WTC11 (cell line): ENCODE data around the gene NEURL1. TPM values are rescaled to one million over a fixed set of nuclear protein-coding genes. Genes with fewer than 3 reads are reported as not detected.

ENCODE experiments used
- ATAC-seq: fragments of 200-7000 bp; cut with Tn5 transposase; 2 replicates; pipeline ENCODE4 v1.10.0; 2021; ENCODE audit warnings: mild to moderate bottlenecking, moderate library complexity
- CTCF ChIA-PET: fragments of 300-600 bp; sonication (Branson Sonifier 250); formaldehyde crosslinking; loops from one replicate; lab custom pipeline; 2021; ENCODE audit warnings: antibody characterized with exemption; lab: Charles Lee
- POLR2A ChIA-PET: fragments of 350-600 bp; sonication (Branson Sonifier 250); formaldehyde crosslinking; loops from one replicate; lab custom pipeline; 2021; ENCODE audit warnings: antibody characterized with exemption; lab: Charles Lee
- DNase-seq: peaks from one replicate; pipeline ENCODE4 v3.0.0; 2021; ENCODE audit warnings: low spot score
- H3K27ac Mint-ChIP-seq: 2 replicates; pipeline ENCODE4 v1.8.0; 2021; ENCODE audit warnings: mixed read lengths
- H3K27me3 Mint-ChIP-seq: 2 replicates; pipeline ENCODE4 v1.8.0; 2021; ENCODE audit warnings: low read depth, mild to moderate bottlenecking, moderate library complexity, mixed read lengths
- H3K36me3 Mint-ChIP-seq: 2 replicates; pipeline ENCODE4 v1.8.0; 2021; ENCODE audit warnings: mixed read lengths
- H3K4me1 Mint-ChIP-seq: 2 replicates; pipeline ENCODE4 v1.8.0; 2022; ENCODE audit warnings: mixed read lengths
- H3K4me3 Mint-ChIP-seq: 2 replicates; pipeline ENCODE4 v1.8.0; 2021; ENCODE audit warnings: mild to moderate bottlenecking, moderate library complexity, mixed read lengths
- H3K9me3 Mint-ChIP-seq: 2 replicates; pipeline ENCODE4 v1.8.0; 2021; ENCODE audit warnings: mixed read lengths
- AFF4 ChIP-seq: sonication (generic); formaldehyde crosslinking; IDR thresholded peaks from 2 replicates; pipeline ENCODE4 v1.8.1; 2023; ENCODE audit warnings: mild to moderate bottlenecking, missing genetic modification reagents, borderline replicate concordance
- ARID4B ChIP-seq: sonication (generic); formaldehyde crosslinking; IDR thresholded peaks from 2 replicates; pipeline ENCODE4 v1.8.0; 2023; ENCODE audit warnings: missing genetic modification reagents, mild to moderate bottlenecking, borderline replicate concordance
- ATF1 ChIP-seq: sonication (generic); formaldehyde crosslinking; IDR thresholded peaks from 2 replicates; pipeline ENCODE4 v1.8.1; 2023; ENCODE audit warnings: mild to moderate bottlenecking, moderate library complexity, missing genetic modification reagents
- EMX1 ChIP-seq: fragments of 250-450 bp; sonication (Bioruptor Pico); IDR thresholded peaks from 2 replicates; pipeline ENCODE4 v1.8.0; 2021; ENCODE audit warnings: mild to moderate bottlenecking
- ESRRA ChIP-seq: sonication (generic); formaldehyde crosslinking; IDR thresholded peaks from 2 replicates; pipeline ENCODE4 v1.8.1; 2022; ENCODE audit warnings: mild to moderate bottlenecking, missing genetic modification reagents, borderline replicate concordance
- FOXK1 ChIP-seq: sonication (generic); formaldehyde crosslinking; IDR thresholded peaks from 2 replicates; pipeline ENCODE4 v1.8.0; 2022; ENCODE audit warnings: mild to moderate bottlenecking, moderate library complexity, missing genetic modification reagents
- FOXP1 ChIP-seq: sonication (generic); formaldehyde crosslinking; IDR thresholded peaks from 2 replicates; pipeline ENCODE4 v1.8.0; 2022; ENCODE audit warnings: missing genetic modification reagents, mild to moderate bottlenecking, moderate library complexity, borderline replicate concordance
- HMGA2 ChIP-seq: fragments of 250-450 bp; sonication (Bioruptor Pico); IDR thresholded peaks from 2 replicates; pipeline ENCODE4 v1.4.0; 2021; ENCODE audit warnings: mild to moderate bottlenecking, moderate library complexity
- JUN ChIP-seq: sonication (generic); formaldehyde crosslinking; IDR thresholded peaks from 2 replicates; pipeline ENCODE4 v1.8.0; 2023; ENCODE audit warnings: mild to moderate bottlenecking, missing genetic modification reagents
- MAX ChIP-seq: sonication (generic); formaldehyde crosslinking; IDR thresholded peaks from 2 replicates; pipeline ENCODE4 v1.8.0; 2022; ENCODE audit warnings: mild to moderate bottlenecking, missing genetic modification reagents
- NR2C2 ChIP-seq: sonication (generic); formaldehyde crosslinking; IDR thresholded peaks from 2 replicates; pipeline ENCODE4 v1.8.0; 2022; ENCODE audit warnings: mild to moderate bottlenecking, missing genetic modification reagents
- NR3C1 ChIP-seq: sonication (generic); formaldehyde crosslinking; conservative IDR thresholded peaks from 2 replicates; pipeline ENCODE4 v1.8.1; 2023; ENCODE audit warnings: low read depth, mild to moderate bottlenecking, missing genetic modification reagents
- PRDM15 ChIP-seq: sonication (generic); formaldehyde crosslinking; IDR thresholded peaks from 2 replicates; pipeline ENCODE4 v1.8.0; 2022; ENCODE audit warnings: missing genetic modification reagents
- RELA ChIP-seq: sonication (generic); formaldehyde crosslinking; IDR thresholded peaks from 2 replicates; pipeline ENCODE4 v1.8.1; 2022; ENCODE audit warnings: missing genetic modification reagents, mild to moderate bottlenecking, borderline replicate concordance
- ZNF138 ChIP-seq: sonication (generic); formaldehyde crosslinking; conservative IDR thresholded peaks from 2 replicates; pipeline ENCODE4 v1.8.1; 2022; ENCODE audit warnings: mild to moderate bottlenecking, moderate library complexity, missing genetic modification reagents
- total RNA-seq: library from RNA; stranded (reverse); gene quantifications from 3 replicates; pipeline ENCODE4 v1.2.3, GENCODE V29; 2021

Gene NEURL1
- total RNA-seq, 1 experiment from 2014 or later: 1.2 TPM

- DNase-seq (no peak), ATAC-seq (no peak)
- ChIA-PET CTCF (interaction anchor here (2.7 to 4.4 kb wide), 2 partner anchors 64 to 89 kb away, joined by 10 to 105 read pairs; no protein-coding TSS in a partner anchor), POLR2A (no interaction called here)
- Mint-ChIP-seq H3K4me1 (peaks cover 11% of the 10 kb centered on the region), H3K36me3 (no peaks in the 10 kb centered on the region), H3K27ac (no peak overlapping the region), H3K4me3 (no peak overlapping the region), H3K27me3 (peaks cover 4% of the 10 kb centered on the region; the same call in 1 of the 2 replicates), H3K9me3 (no peaks in the 10 kb centered on the region)
- TF ChIP-seq ATF1 (CRISPR knock-in tag): no peak
- no peak for TF ChIP-seq EMX1 (CRISPR knock-in tag)
- TF ChIP-seq PRDM15 (CRISPR knock-in tag): no peak
- no peak for TF ChIP-seq ESRRA (CRISPR knock-in tag)
- no peak for TF ChIP-seq RELA
- no peak for TF ChIP-seq NR2C2
- no peak for TF ChIP-seq JUN (CRISPR knock-in tag)
- TF ChIP-seq HMGA2: no peak
Measured at GRCh38 chr10:103597003-103597402, 103.5 kb downstream of the NEURL1 start.

- peak; percentile 90 for ATAC-seq
- Mint-ChIP-seq H3K27ac (no peak overlapping the region), H3K4me3 (no peak overlapping the region), H3K9me3 (no peaks in the 10 kb centered on the region), H3K27me3 (peaks cover 4% of the 10 kb centered on the region; the same call in 1 of the 2 replicates), H3K36me3 (0 out of 2 replicates have a peak, but pooled peaks cover 3% of the 10 kb centered on the region), H3K4me1 (peaks cover 11% of the 10 kb centered on the region)
- DNase-seq: peak; percentile 66
- ChIA-PET CTCF (interaction anchor here (0.6 to 4.4 kb wide), 26 partner anchors 9 to 290 kb away, joined by 3 to 105 read pairs (median 4); no protein-coding TSS in a partner anchor), POLR2A (no interaction called here)
- peak; percentile 49; the same call in 1 of the 2 replicates for TF ChIP-seq AFF4 (CRISPR knock-in tag)
- TF ChIP-seq MAX: peak; percentile 55; the same call in 1 of the 2 replicates
- no peak for TF ChIP-seq ARID4B
- TF ChIP-seq FOXP1 (CRISPR knock-in tag): no peak
- peak; percentile 23; the same call in 1 of the 2 replicates for TF ChIP-seq ZNF138 (CRISPR knock-in tag)
- 0 out of 2 replicates have a peak, but pooled peaks have one; percentile 28 for TF ChIP-seq NR3C1 (CRISPR knock-in tag)
- peak; percentile 96 for TF ChIP-seq FOXK1
- no peak for TF ChIP-seq RELA
- TF ChIP-seq, all 79 proteins: peak for 5
Measured at GRCh38 chr10:103598654-103599115, 105.2 kb downstream of the NEURL1 start.
